DND-41 (cell line): ENCODE measurements around the gene SYNM.

Experiments
- ATAC-seq: fragments of 200-7000 bp; cut with Tn5 transposase; 3 replicates; pipeline ENCODE4 v1.9.1; 2021; ENCODE audit warnings: low read depth; ENCODE audit not compliant: insufficient read depth
- DNase-seq: peaks from one replicate; pipeline ENCODE4 v3.0.0-alpha.2; 2020
- H2AFZ ChIP-seq: 2 replicates; pipeline ENCODE4 v1.6.0; 2012; ENCODE audit warnings: low read depth, low read length
- H3K27ac ChIP-seq: 2 replicates; pipeline ENCODE4 v1.5.1; 2012; ENCODE audit warnings: low read length, inconsistent platforms
- H3K27me3 ChIP-seq: fragments of 200-600 bp; sonication (generic); 2 replicates; pipeline ENCODE4 v1.6.0; 2012; ENCODE audit warnings: low read length, mild to moderate bottlenecking, inconsistent platforms; ENCODE audit not compliant: insufficient read depth, poor library complexity
- H3K36me3 ChIP-seq: 2 replicates; pipeline ENCODE4 v1.5.1; 2012; ENCODE audit warnings: low read length, inconsistent platforms; ENCODE audit not compliant: insufficient read depth
- H3K4me1 ChIP-seq: 2 replicates; pipeline ENCODE4 v1.5.1; 2012; ENCODE audit warnings: mild to moderate bottlenecking, low read length; ENCODE audit not compliant: insufficient read depth
- H3K4me2 ChIP-seq: 2 replicates; pipeline ENCODE4 v1.6.0; 2012; ENCODE audit warnings: mild to moderate bottlenecking, moderate library complexity, low read length, inconsistent platforms; ENCODE audit not compliant: insufficient read depth
- H3K4me3 ChIP-seq, 2 experiments: fragments of 200-600 bp in 1 of 2; shearing (Covaris generic) in 1 of 2; 2 replicates each; pipeline ENCODE4 v1.5.1; 2012 to 2016; ENCODE audit warnings: inconsistent platforms in 2 of 2, low read length in 2 of 2, mild to moderate bottlenecking in 2 of 2, low read depth in 1 of 2, moderate library complexity in 1 of 2
- H3K79me2 ChIP-seq: 2 replicates; pipeline ENCODE4 v1.6.0; 2012; ENCODE audit warnings: low read length, inconsistent platforms; ENCODE audit not compliant: insufficient read depth
- H3K9ac ChIP-seq: 2 replicates; pipeline ENCODE4 v1.6.0; 2012; ENCODE audit warnings: low read depth, mild to moderate bottlenecking, inconsistent platforms, low read length, moderate library complexity
- H3K9me3 ChIP-seq: 2 replicates; pipeline ENCODE4 v1.5.1; 2012; ENCODE audit warnings: low read length, moderate library complexity, mild to moderate bottlenecking, inconsistent platforms; ENCODE audit not compliant: insufficient read depth, severe bottlenecking
- H4K20me1 ChIP-seq: 2 replicates; pipeline ENCODE4 v1.6.0; 2012; ENCODE audit warnings: low read length; ENCODE audit not compliant: insufficient read depth
- CTCF ChIP-seq: IDR thresholded peaks from 2 replicates; pipeline ENCODE4 v1.5.1; 2012; ENCODE audit warnings: borderline replicate concordance, low read length, moderate library complexity, mild to moderate bottlenecking; ENCODE audit not compliant: poor library complexity, severe bottlenecking; ENCODE audit errors: extremely low read depth
- EZH2 ChIP-seq: IDR thresholded peaks from 3 replicates; pipeline ENCODE4 v1.6.1; 2012; ENCODE audit warnings: borderline replicate concordance, low read depth, mild to moderate bottlenecking, moderate library complexity, low read length, inconsistent platforms; ENCODE audit not compliant: severe bottlenecking

SYNM gene

GRCh38 chr15:99137111-99137546 is 32.2 kb downstream of the SYNM start:
- H3K4me1 ChIP-seq, result no peaks in the 10 kb centered on the region
- H3K27me3 ChIP-seq, result no peaks in the 10 kb centered on the region
- DNase-seq (no peak), ATAC-seq (no peak)
- no peak overlapping the region for H3K27ac ChIP-seq
- no peak overlapping the region for H3K9ac ChIP-seq
- no peak overlapping the region for H3K4me3 ChIP-seq
- no peaks in the 10 kb centered on the region for H3K9me3 ChIP-seq
- TF ChIP-seq CTCF, result no peak
- no peak for TF ChIP-seq EZH2
- peaks cover 20% of the 10 kb centered on the region for H3K36me3 ChIP-seq
- H3K79me2 ChIP-seq, result no peaks in the 10 kb centered on the region
- H2AFZ ChIP-seq, result no peak overlapping the region
- H4K20me1 ChIP-seq, result no peaks in the 10 kb centered on the region
- no peak overlapping the region for H3K4me2 ChIP-seq

- Histone ChIP-seq H3K4me1 (no peaks in the 10 kb centered on the region), H3K4me2 (no peak overlapping the region), H3K9ac (no peak overlapping the region), H3K27me3 (no peaks in the 10 kb centered on the region), H3K4me3 (no peak overlapping the region), H3K9me3 (no peaks in the 10 kb centered on the region), H3K27ac (no peak overlapping the region), H4K20me1 (no peaks in the 10 kb centered on the region), H2AFZ (no peak overlapping the region), H3K79me2 (no peaks in the 10 kb centered on the region), H3K36me3 (peaks cover 20% of the 10 kb centered on the region)
- DNase-seq (no peak), ATAC-seq (no peak)
- TF ChIP-seq EZH2 (no peak), CTCF (no peak)
Observed at GRCh38 chr15:99137877-99138276, 33.0 kb downstream of the SYNM start.

- Histone ChIP-seq H3K4me2 (no peak overlapping the region), H3K4me1 (no peaks in the 10 kb centered on the region), H2AFZ (no peak overlapping the region), H3K4me3 (no peak overlapping the region), H3K27ac (no peak overlapping the region), H3K79me2 (no peaks in the 10 kb centered on the region), H4K20me1 (no peaks in the 10 kb centered on the region), H3K36me3 (peaks cover 20% of the 10 kb centered on the region), H3K27me3 (no peaks in the 10 kb centered on the region), H3K9me3 (no peaks in the 10 kb centered on the region), H3K9ac (no peak overlapping the region)
- DNase-seq (no peak), ATAC-seq (no peak)
- TF ChIP-seq EZH2 (no peak), CTCF (no peak)
Observed at GRCh38 chr15:99138491-99138982, 33.7 kb downstream of the SYNM start.

GRCh38 chr15:99139276-99139675 is 34.4 kb downstream of the SYNM start:
- Histone ChIP-seq H3K27ac (no peak overlapping the region), H3K27me3 (no peaks in the 10 kb centered on the region), H3K36me3 (peaks cover 20% of the 10 kb centered on the region), H2AFZ (no peak overlapping the region), H3K4me1 (no peaks in the 10 kb centered on the region), H3K4me3 (no peak overlapping the region), H4K20me1 (no peaks in the 10 kb centered on the region), H3K79me2 (no peaks in the 10 kb centered on the region), H3K9me3 (no peaks in the 10 kb centered on the region), H3K9ac (no peak overlapping the region), H3K4me2 (no peak overlapping the region)
- DNase-seq (no peak), ATAC-seq (no peak)
- TF ChIP-seq EZH2, result no peak
- TF ChIP-seq CTCF, result no peak
